Skin of body (tissue), 2 donors: Measurements from ENCODE around the gene PFN3. TPM values are rescaled to one million over a fixed set of nuclear protein-coding genes. Genes with fewer than 3 reads are reported as not detected.
"Not testable (repeated sequence)": the region's sequence is repeated elsewhere in the genome, so short reads cannot be mapped to it uniquely, and the experiment has no call there.

Source experiments
- DNase-seq: peaks from one replicate; lab custom pipeline; 2025; lab: John Stamatoyannopoulos, UW
- total RNA-seq: library from RNA; depleted of rRNA; stranded (reverse); fragments of >200 nt; gene quantifications from one replicate; pipeline ENCODE4 v1.2.3, GENCODE V29; 2014

PFN3 gene
- total RNA-seq, 1 donor from 2014 or later: not detected

- DNase-seq: no peak
Observed at GRCh38 chr5:177361418-177362291, 38.8 kb downstream of the PFN3 start.

- DNase-seq: not testable (repeated sequence)
Observed at GRCh38 chr5:177360740-177361139, 39.7 kb downstream of the PFN3 start.

GRCh38 chr5:177359860-177360259 lies 40.6 kb downstream of the PFN3 start:
- no peak for DNase-seq

- no peak for DNase-seq
Observed at GRCh38 chr5:177359451-177359851, 41.0 kb downstream of the PFN3 start.

- DNase-seq: no peak
Observed at GRCh38 chr5:177358370-177358819, 42.1 kb downstream of the PFN3 start.

GRCh38 chr5:177357459-177358351 lies 42.8 kb downstream of the PFN3 start, which contains the start of gene RGS14:
RGS14 (plus strand) TSS chr5:177357924; CDS start chr5:177358025, 101 bp downstream.
- no peak for DNase-seq

- DNase-seq: no peak
Observed at GRCh38 chr5:177357146-177357458, 43.4 kb downstream of the PFN3 start.

GRCh38 chr5:177356746-177357145 lies 43.7 kb downstream of the PFN3 start:
- DNase-seq: no peak

GRCh38 chr5:177355868-177356168 lies 44.6 kb downstream of the PFN3 start:
- no peak for DNase-seq

- no peak for DNase-seq
Observed at GRCh38 chr5:177355162-177355867, 45.1 kb downstream of the PFN3 start.

- DNase-seq: no peak
Observed at GRCh38 chr5:177354711-177355110, 45.8 kb downstream of the PFN3 start.

- no peak for DNase-seq
Observed at GRCh38 chr5:177354256-177354655, 46.2 kb downstream of the PFN3 start.

GRCh38 chr5:177353093-177353492 lies 47.4 kb downstream of the PFN3 start:
- DNase-seq: no peak

GRCh38 chr5:177351392-177352329 lies 48.8 kb downstream of the PFN3 start, which contains the start of gene LMAN2:
LMAN2 (minus strand) TSS chr5:177351668; CDS start chr5:177351647, 21 bp downstream.
- DNase-seq: peak; percentile 98

GRCh38 chr5:177350776-177351391 lies 49.6 kb downstream of the PFN3 start:
- DNase-seq: no peak

Other genes with a start within 250 kb of the PFN3 start
- 19.6 TPM for gene RAB24, start 96.9 kb downstream of the PFN3 start, total RNA-seq
- 42.8 TPM for gene PRELID1, start 96.9 kb downstream of the PFN3 start, total RNA-seq
- 9.7 TPM for gene MXD3, start 88.8 kb downstream of the PFN3 start, total RNA-seq
- gene LMAN2, start 49.0 kb downstream of the PFN3 start, total RNA-seq: 99.0 TPM
- gene RGS14, start 42.7 kb downstream of the PFN3 start, total RNA-seq: 13.7 TPM
- not detected for gene SLC34A1, start 16.2 kb downstream of the PFN3 start, total RNA-seq
- 1.3 TPM for gene F12, start 8.9 kb upstream of the PFN3 start, total RNA-seq
- 23.8 TPM for gene GRK6, start 26.0 kb upstream of the PFN3 start, total RNA-seq
- gene PRR7, start 46.2 kb upstream of the PFN3 start, total RNA-seq: 1.1 TPM
- 41.1 TPM for gene DBN1, start 73.0 kb upstream of the PFN3 start, total RNA-seq
- gene PDLIM7, start 96.9 kb upstream of the PFN3 start, total RNA-seq: 30.7 TPM
- gene DOK3, start 109.2 kb upstream of the PFN3 start, total RNA-seq: 3.8 TPM
- 55.4 TPM for gene DDX41, start 116.3 kb upstream of the PFN3 start, total RNA-seq
- 30.8 TPM for gene FAM193B, start 153.9 kb upstream of the PFN3 start, total RNA-seq
- gene TMED9, start 191.5 kb upstream of the PFN3 start, total RNA-seq: 68.4 TPM
- 11.6 TPM for gene B4GALT7, start 199.5 kb upstream of the PFN3 start, total RNA-seq